ENCODE results near the gene CACNA1I.

The CACNA1I gene

DNA sequence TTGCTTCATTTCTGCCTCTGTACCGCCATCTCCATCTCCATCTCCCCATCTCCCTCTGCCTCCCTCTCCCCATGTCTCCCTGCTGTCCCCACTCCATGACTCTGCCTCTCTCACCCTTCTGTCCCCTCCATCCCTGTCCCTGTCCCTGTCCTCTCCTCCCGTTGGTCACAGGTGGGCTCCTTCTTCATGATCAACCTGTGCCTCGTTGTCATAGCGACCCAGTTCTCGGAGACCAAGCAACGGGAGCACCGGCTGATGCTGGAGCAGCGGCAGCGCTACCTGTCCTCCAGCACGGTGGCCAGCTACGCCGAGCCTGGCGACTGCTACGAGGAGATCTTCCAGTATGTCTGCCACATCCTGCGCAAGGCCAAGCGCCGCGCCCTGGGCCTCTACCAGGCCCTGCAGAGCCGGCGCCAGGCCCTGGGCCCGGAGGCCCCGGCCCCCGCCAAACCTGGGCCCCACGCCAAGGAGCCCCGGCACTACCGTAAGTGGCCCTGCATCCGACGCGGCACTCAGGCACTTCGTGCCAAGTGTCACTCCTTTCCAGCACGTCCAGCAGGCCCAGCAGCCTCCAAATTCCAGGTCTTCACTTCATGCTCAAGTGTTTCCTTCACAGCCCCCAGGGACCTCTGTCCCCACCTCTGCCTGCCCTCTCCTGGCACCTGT, 76.0 kb downstream of the CACNA1I start:
- DNase-seq (ENCODE audit: extremely low read depth in 1 of 2, low read depth in 1 of 2): no peak

DNA sequence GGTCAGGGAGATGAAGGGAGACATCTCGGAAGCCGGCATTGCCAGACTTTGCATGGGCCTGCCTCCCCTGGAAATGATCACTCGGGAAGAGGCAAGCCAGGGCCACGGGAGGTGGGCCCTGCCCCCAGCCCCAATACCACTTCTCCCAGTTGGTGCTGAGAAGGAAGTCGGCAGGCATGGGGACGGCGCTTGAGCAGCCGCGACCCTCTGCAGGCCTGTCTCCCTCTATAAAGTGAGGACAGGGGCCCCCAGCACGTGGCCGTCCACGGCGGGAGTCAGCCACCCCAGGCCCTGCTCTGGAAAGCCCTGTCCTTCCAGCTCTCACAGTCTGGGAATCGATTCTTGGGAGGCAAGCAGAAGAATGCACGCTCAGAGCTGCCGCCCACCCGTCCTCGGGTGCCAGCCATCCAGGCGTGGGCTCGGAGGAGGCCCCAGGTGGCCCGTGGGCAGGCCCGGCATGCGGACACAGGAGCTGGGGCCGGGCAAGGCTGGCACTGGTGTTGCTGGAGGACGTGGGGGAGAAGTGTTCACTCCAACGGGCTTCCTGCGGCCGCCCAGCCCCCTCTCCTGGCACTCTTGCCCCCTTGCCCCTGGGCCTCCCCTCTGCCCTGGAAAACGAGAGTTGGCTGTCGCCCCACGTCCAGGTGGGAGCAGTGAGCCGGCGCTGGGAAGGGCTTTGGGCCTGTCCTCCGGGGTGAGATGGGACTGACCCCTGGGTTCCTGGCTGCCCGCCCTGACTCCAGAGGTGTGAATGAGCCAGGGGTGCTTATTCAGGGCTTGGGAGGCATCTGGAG, 77.5 kb downstream of the CACNA1I start:
- no peak for DNase-seq (ENCODE audit: extremely low read depth in 1 of 2, low read depth in 1 of 2)

DNA sequence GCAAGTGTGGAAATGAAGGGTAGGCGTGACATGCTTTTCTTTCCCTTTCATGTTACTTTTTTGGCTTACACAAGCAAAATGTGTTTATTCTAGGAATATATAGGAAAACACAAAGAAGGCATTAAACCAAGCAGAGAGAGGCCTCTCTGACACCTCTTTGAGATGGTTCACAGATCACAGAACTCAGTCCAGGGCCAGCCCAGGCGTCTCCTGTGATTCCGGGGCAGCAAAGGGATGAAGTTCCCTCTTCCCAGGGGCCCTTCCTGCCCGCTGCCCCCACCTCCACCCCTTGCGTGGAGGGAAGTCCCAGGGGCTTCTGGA, 78.0 kb downstream of the CACNA1I start:
- no peak for DNase-seq (ENCODE audit: extremely low read depth in 1 of 2, low read depth in 1 of 2)

DNA sequence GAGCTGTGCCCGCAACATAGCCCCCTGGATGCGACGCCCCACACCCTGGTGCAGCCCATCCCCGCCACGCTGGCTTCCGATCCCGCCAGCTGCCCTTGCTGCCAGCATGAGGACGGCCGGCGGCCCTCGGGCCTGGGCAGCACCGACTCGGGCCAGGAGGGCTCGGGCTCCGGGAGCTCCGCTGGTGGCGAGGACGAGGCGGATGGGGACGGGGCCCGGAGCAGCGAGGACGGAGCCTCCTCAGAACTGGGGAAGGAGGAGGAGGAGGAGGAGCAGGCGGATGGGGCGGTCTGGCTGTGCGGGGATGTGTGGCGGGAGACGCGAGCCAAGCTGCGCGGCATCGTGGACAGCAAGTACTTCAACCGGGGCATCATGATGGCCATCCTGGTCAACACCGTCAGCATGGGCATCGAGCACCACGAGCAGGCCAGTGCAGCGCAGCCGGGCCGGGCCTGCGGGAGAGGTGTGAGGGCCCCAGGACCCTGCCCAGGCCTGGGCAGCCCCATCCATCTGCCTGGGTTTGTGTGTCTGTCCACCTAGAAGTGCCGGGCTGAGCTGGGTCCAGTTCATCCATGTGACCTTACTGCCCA, 79.0 kb downstream of the CACNA1I start:
- no peak for DNase-seq (ENCODE audit: extremely low read depth in 1 of 2, low read depth in 1 of 2)

DNA sequence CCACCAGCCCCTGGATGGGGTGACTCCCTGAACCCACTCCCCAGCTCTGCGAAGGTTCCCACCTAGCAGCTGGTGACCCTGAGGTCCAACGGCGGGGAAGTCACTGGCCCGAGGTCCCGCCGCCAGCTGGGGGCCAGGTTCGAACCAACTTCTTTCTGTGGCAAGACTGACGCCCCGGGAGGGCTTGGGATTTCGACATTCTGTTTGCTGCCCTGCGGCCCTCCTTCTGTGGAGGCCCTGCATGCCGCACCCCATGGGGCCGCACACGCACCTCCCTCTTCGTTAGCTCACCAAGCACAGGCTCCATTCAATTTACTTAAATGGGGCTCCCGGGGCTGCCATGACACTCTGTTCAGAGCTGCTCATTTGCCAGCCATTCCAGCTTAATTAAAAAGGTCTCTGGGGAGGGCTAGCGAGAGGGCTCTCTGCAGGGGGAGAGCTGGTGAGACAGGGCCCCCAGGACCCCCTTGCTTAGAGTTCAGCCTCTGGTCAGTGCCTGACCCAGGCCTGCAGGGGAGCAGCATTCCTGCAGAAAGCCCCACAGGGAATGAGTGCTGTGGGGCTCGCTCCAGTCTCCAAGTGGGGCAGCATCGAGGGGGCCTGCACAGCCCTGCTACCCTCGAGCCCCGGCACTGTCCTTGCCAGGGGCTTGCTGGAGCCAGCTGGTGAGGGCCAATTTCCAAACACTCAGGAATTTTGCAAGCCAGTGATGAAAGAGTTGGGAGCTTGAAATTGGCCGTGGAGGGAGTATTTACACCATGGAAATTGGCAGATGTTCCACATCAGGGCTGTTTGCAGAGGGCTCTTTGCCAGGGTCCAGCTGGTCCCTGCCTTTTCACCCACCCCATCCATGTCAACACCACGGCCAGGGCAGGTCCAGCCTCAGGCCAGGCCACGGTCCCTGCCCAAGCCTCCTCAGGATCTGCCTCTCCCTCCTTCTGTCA, 80.8 kb downstream of the CACNA1I start:
- DNase-seq (ENCODE audit: extremely low read depth in 1 of 2, low read depth in 1 of 2): no peak

DNA sequence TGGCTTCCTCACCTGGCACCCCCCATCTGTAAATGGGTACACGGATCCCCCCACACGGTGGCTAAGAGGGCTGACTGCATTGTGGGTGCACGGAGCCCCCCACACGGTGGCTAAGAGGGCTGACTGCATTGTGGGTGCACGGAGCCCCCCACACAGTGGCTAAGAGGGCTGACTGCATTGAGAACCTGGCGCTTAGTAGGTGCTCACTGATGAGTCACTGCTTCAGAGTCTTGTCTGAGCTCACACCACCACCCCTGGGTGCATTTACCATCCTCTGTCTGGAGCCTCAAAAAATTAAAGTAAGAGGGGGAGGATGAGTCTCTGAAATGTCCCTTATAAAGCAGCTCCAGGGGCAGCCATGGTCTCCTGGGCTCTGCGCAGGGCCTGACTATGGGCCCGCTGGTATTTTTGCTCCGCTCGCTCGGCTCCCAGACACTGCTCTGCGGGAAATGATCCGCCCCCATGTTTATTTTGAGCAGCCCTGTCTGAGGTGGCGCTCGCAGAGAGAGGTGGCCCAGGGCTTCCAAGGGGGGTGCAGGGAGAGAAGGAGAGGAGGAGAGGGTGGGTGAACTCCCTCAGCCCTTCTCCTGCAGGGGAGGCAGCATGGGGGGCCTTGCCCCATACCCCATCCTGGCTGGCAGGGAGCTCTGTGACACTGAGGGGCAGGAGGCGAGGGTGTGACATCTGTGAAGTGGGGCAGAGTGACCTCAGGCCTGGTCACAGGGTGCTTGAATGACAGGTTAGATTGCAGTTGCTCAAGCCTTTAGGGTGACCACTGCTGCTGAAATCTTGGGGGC, 82.6 kb downstream of the CACNA1I start:
- no peak for DNase-seq (ENCODE audit: extremely low read depth in 1 of 2, low read depth in 1 of 2)

DNA sequence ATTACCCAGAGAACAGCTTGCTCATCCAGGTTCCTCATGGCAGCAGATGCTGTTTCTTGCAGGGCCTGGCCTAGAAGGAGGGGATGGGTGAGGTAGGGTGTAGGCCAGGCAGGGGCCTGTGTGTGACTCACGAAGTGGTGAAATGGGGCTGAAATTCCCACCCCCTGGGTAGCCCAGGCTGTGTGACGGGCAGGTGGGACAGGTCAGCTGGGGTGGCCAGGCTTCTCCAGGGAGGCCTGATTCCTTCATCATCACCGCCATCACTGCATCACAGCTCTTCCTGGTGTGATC, 83.2 kb downstream of the CACNA1I start:
- DNase-seq (ENCODE audit: extremely low read depth in 1 of 2, low read depth in 1 of 2): no peak

DNA sequence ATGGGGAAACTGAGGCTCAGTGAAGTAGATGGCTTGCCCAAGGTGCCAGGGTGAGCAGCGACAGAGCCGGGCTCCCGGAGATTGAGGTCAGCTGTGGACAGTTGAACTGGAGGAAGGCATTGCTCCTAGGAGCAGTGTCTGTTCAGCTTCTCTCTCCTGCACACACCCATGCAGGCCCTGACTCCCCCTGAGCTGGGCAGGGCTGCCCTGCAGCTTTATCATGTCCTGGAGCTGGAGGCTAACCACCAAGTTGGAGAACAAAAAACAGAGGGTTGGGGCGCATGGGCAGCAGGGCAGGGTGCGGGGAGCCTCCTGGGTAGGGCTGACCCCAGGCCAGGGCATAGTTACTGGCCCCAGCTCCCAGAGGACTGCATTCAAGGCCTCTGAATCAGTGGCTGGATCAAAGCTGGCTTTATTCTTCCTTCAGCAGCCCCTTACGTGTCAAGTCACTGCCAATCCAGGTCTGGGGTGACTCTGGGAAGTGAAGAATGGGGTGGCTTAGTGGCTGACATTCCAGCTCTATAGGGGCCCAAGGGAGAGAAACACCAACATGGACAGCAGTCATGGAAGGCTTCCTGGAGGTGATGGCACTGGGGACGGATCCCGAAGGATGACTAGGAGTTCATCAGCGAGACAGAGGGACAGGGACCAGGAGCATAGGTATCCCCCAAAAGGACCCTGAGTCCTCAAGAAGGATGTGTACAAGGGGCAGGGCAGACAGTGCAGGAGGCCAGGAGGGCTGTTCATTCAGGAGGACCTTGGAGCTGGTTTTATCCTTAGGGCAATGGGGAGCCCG, 83.8 kb downstream of the CACNA1I start:
- no peak for DNase-seq (ENCODE audit: extremely low read depth in 1 of 2, low read depth in 1 of 2)

DNA sequence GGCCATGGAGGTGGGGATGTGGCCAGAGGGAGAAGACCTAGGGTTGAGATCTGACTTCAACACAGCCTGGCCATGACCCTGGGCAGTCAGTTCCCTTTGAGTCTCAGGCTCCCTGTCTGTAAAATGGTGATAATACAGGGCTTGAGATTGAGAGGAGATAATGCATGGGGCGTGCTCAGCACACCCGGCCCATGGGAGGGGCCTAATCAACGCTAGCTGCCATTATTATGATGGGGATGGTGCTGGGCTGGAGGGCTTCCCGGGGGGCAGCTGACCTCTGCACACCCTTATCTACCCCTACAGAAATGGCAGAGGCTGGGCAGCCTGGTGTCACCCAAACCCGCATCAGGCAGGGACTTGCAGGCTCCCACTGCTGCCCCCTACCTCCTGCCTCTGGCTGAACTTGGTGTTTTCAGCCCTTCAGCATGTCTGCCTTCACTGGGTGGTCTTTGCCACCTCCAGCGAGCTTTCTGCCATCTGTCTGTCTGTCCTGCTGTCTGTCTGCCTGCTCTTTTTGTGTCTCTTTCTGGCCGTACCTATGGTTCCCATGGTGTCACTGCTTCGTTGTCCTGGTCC, 84.5 kb downstream of the CACNA1I start:
- DNase-seq (ENCODE audit: extremely low read depth in 1 of 2, low read depth in 1 of 2): no peak

DNA sequence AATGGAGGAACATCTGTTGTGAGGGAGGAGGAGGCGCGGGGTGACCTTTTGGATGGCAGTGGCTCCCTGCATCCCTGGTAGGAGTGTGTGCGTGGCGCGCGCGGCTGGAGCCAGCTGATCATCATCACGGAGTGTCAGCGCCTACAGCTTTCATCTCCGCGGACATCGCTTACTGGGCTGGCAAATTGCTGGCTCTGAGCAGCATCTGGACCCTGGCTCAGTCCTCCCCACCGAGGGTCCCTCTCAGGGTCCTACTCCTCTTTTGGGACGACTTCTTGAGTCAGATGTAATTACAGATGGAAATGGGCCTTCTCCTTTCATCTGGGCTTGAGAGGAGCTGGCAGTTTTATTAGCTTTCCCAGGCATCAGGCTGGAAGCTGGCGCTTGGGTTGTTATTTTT, 85.3 kb downstream of the CACNA1I start:
- no peak for DNase-seq (ENCODE audit: extremely low read depth in 1 of 2, low read depth in 1 of 2)

DNA sequence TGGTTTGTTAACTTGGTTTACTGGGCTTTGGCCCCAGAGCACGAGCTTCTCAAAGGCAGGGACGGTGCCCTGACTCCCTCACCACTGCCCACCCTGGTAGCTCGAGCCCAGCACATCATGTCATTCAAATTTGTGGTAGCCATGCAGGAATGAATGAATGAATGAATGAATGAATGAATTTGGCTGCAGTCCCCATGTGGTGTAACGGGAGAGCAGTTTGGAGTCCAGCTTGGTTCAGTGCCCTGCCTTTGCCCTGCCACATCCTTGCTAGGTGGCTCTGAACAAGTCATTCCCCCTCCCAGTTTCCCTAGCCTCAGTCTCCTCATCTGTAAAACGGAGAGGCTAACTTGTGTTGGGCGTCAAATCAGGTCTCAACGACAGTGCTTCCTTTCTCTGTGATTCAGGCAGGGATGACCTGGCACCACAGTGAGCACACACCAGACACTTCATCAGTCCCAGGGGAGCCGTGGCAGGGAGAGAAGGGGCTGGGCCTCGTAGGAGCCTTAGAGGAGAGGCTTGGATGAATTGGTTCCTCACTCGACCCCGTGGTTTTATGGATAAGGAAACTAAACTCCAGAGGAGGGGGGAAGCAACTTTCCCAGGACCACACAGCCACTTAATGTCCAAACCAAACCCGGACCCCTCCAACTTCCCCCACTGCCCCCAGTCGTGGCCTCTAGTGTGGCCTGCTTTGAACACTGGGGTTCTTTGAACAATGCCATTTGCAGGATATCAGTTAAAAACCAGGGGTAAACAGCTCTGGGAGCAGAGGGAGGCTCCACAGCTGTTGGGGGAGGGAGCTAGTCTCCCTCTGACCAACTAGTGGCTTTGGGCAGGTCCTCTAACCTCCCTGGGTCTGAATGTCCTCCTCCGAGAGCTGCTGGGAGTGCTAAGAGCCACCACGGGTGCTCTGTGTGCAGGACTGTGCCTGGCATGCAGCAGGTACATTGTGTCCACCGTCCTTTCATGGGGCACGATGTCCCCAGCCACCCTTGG, 86.2 kb downstream of the CACNA1I start:
- DNase-seq (ENCODE audit: extremely low read depth in 1 of 2, low read depth in 1 of 2): no peak

DNA sequence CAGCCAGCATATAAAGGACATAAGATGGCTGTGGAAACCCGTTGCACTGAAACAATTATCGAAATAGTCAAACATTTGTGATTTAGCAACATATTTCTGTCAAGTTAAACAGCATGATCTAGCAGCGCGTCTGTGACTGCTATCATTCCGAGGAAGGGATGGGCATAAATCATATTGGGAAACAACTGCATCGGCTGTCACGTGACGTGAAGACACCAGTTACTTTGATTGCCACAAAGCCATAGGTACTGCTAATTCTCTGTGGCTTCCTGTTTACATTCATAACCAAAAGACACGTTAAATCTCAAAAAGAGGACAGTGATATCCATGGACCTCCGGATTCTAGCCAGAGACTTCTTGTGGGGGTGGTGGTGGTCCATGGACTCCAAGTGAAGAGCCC, 87.8 kb downstream of the CACNA1I start:
- DNase-seq (ENCODE audit: extremely low read depth in 1 of 2, low read depth in 1 of 2): no peak

DNA sequence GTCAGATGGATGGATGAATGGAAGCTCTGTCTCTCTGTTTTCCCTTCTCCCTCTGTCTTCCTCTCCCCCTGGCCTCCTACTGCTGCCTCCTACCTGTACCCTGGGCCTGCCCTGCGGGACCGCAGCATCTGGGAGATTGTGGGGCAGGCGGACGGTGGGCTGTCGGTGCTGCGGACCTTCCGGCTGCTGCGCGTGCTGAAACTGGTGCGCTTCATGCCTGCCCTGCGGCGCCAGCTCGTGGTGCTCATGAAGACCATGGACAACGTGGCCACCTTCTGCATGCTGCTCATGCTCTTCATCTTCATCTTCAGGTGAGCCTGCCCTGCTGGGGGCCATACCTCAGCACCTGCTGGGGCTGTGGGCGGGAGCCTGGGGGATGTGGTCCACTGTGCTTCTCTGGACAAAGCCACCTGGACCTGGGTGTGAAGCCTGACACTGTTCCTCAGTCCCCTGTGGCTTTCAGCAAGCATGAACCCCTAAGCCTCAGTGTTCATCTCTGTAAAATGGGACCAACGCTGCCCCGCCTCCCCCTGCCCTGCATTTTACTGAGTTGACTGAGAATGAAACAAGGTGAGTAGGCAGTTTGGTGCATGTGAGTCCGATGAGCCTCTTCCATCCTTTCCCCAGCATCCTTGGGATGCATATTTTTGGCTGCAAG, 88.4 kb downstream of the CACNA1I start:
- no peak for DNase-seq (ENCODE audit: extremely low read depth in 1 of 2, low read depth in 1 of 2)

DNA sequence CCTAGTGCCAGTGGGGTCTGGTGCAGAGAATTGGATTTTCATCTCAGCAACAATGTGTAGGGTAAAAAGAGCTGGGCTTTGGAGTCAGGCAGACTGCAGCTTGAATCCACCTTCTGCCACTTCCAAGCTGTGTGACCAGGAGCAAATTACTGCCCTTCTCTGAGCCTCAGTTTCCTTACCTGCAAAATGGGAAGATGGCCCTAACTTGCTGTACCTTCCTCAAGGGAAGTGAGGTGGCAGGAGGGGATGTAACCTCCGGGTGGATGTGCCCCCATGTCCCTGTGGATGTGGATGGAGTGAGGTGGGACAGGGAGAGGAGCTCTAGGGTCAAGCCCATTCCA, 90.9 kb downstream of the CACNA1I start:
- DNase-seq (ENCODE audit: extremely low read depth in 1 of 2, low read depth in 1 of 2): no peak

DNA sequence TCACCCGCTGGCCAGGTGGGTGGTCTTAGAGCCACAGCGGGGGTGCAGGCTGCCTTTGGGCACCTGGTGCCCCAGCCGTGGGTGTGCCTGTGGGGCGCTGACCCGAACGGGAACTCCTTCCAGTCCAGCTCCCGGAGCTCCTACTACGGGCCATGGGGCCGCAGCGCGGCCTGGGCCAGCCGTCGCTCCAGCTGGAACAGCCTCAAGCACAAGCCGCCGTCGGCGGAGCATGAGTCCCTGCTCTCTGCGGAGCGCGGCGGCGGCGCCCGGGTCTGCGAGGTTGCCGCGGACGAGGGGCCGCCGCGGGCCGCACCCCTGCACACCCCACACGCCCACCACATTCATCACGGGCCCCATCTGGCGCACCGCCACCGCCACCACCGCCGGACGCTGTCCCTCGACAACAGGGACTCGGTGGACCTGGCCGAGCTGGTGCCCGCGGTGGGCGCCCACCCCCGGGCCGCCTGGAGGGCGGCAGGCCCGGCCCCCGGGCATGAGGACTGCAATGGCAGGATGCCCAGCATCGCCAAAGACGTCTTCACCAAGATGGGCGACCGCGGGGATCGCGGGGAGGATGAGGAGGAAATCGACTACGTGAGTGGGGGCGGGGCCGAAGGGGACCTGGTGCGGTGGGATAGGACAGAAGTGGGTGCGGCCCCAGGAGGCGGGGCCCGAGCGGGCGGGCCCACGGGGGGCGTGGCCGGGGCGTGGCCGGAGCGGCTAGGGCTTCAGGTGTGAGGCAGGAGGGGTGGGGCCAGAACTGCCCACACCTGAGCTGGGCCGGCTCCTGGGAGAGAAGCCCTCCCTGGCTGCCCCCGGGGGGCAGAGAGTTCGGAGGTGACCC, 91.5 kb downstream of the CACNA1I start:
- DNase-seq (ENCODE audit: extremely low read depth in 1 of 2, low read depth in 1 of 2): peak; percentile 61 to 63

DNA sequence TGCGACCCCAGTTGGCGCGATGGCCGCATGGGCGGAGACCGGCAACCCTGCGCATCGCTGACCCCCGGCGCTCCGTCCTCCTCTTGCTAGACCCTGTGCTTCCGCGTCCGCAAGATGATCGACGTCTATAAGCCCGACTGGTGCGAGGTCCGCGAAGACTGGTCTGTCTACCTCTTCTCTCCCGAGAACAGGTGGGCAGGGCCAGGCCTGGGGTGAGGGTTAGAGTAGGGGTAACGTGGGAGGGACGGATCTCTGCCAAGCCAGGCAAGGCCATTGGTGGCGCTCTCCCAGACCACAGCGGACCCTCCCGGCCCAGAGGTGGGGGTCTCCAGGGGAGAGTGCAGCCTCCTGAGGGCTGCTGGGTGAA, 92.1 kb downstream of the CACNA1I start:
- no peak for DNase-seq (ENCODE audit: extremely low read depth in 1 of 2, low read depth in 1 of 2)

DNA sequence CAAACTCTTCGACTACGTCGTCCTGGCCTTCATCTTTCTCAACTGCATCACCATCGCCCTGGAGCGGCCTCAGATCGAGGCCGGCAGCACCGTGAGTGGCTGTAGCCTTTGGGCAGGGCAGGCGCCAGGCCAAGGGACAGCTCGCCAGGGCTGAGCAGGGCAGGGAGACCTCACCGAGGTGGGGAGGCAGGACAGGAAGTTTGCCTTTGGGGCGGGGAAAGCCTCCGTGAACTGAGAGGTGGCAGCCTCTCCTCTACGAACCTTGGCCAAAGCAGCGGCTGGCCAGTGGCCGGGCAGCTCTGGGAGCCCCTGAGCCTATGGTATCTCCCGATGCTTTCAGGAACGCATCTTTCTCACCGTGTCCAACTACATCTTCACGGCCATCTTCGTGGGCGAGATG, 93.2 kb downstream of the CACNA1I start:
- no peak for DNase-seq (ENCODE audit: extremely low read depth in 1 of 2, low read depth in 1 of 2)
